ENCODE results near the gene LAMA3.

DNA sequence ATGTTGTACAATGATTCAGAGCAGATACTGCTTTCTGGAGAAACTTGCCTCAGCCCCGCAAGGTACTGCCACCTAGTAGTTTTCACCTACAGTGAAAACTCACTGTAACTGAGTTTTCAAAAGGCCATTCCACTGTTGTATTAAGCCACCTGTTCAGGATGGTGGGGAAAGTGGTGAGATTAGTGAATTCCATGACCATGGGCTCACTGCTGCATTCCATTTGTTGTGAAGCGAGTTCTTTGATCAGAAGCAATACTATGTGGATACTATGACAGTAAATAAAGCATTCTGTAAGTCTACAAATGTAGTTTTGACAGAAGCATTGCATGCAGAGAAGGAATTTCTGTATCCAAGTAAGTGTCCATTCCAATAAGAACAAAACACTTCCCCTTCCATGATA is 113.6 kb downstream of the LAMA3 start:
- TF ChIP-seq CTCF (conservative IDR thresholded peaks at IDR 0.05 in 1 of 2, IDR thresholded peaks at IDR 0.05 in 1 of 2; ENCODE audit: extremely low read depth in 1 of 2, insufficient read depth in 1 of 2, low read depth in 1 of 2, low read length in 2 of 2) (no peak), EZH2 (IDR thresholded peaks at IDR 0.05; ENCODE audit: borderline replicate concordance, low read length) (no peak)

Measured in mammary epithelial cell (primary cell).